AG04450 (cell line): ENCODE results near the gene SPATA31E1. TPM values are rescaled to one million over a fixed set of nuclear protein-coding genes. Genes with fewer than 3 reads are reported as not detected.
"Not testable (repeated sequence)": the region's sequence is repeated elsewhere in the genome, so short reads cannot be mapped to it uniquely, and the experiment has no call there.

Experiments used
- CTCF ChIA-PET: fragments of 300-600, 350-600 bp; formaldehyde crosslinking; extraction: SDS; loops from one replicate; lab custom pipeline; 2022; ENCODE audit warnings: antibody characterized with exemption, inconsistent platforms; lab: Charles Lee
- POLR2A ChIA-PET: fragments of 350-600 bp; formaldehyde crosslinking; extraction: SDS; loops from one replicate; lab custom pipeline; 2021; ENCODE audit warnings: antibody characterized with exemption, inconsistent platforms; lab: Yijun Ruan, JAX
- DNase-seq: peaks from one replicate; pipeline ENCODE4 v3.0.0-alpha.2; 2011; ENCODE audit warnings: low read depth, low spot score
- H3K27ac ChIP-seq: one replicate; pipeline ENCODE4 v1.5.1; 2012; ENCODE audit warnings: low read depth, low read length, control low read depth
- H3K27me3 ChIP-seq: one replicate; pipeline ENCODE4 v1.6.0; 2012; ENCODE audit warnings: low read length; ENCODE audit not compliant: control insufficient read depth, insufficient read depth
- H3K4me3 ChIP-seq: 2 replicates; pipeline ENCODE4 v1.5.1; 2011; ENCODE audit warnings: mild to moderate bottlenecking, low read depth, low read length, control low read depth
- H3K9me3 ChIP-seq: 2 replicates; pipeline ENCODE4 v1.5.1; 2012; ENCODE audit warnings: low read length; ENCODE audit not compliant: control insufficient read depth, insufficient read depth
- polyA plus RNA-seq: library from polyadenylated mRNA; depleted of rRNA; stranded (reverse); fragments of >200 nt; gene quantifications from 2 replicates; pipeline ENCODE4 v1.2.3, GENCODE V29; 2011
- TF ChIP-seq, protein P1 (sequence below): IDR thresholded peaks from 2 replicates; pipeline ENCODE4 v1.5.1; 2011; ENCODE audit warnings: low read depth, low read length, control low read depth, inconsistent platforms

SPATA31E1 gene
- polyA plus RNA-seq, 1 experiment, result 0.02 TPM

DNA sequence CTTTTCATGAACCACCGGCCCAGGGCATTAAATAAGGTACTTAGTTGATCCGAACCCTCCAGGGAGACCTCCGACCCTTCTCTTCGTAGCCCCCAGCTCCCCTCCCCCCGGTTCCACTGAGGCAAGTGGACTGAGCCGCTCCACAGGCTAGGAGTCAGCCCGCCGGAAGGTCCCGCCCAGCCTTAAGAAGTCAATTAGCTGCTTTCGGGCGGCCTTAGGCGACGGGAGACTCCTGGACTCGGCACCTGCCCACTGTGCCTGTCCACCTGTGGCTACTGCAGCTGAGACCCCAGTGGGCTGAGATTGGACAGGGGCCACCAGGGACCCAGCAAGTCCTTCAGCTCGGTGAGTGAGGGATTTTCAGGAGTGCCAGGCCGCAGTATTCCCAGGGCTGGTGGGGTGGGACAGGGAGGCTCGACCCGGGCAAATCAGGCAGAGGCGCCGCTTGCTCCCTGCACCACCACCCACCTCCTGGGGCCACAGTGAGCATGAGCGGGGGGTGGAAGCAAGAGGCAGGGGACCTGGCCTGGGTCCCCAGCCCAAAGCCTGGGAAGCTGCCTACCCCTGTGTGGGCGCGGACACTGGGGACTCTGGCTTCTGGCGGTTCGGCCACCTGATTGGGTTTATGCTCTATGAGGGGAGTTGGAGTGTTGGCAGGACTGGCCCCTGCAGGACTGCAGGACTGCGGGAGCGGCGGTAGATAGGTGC, 39.6 kb upstream of the SPATA31E1 start:
- POLR2A ChIA-PET, result no interaction called here
- no peak overlapping the region for H3K27ac ChIP-seq
- CTCF ChIA-PET, result no interaction called here
- TF ChIP-seq, protein P1, sequence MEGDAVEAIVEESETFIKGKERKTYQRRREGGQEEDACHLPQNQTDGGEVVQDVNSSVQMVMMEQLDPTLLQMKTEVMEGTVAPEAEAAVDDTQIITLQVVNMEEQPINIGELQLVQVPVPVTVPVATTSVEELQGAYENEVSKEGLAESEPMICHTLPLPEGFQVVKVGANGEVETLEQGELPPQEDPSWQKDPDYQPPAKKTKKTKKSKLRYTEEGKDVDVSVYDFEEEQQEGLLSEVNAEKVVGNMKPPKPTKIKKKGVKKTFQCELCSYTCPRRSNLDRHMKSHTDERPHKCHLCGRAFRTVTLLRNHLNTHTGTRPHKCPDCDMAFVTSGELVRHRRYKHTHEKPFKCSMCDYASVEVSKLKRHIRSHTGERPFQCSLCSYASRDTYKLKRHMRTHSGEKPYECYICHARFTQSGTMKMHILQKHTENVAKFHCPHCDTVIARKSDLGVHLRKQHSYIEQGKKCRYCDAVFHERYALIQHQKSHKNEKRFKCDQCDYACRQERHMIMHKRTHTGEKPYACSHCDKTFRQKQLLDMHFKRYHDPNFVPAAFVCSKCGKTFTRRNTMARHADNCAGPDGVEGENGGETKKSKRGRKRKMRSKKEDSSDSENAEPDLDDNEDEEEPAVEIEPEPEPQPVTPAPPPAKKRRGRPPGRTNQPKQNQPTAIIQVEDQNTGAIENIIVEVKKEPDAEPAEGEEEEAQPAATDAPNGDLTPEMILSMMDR, result no peak
- H3K9me3 ChIP-seq, result peaks cover 2% of the 10 kb centered on the region; the same call in 1 of the 2 replicates
- no peaks in the 10 kb centered on the region for H3K27me3 ChIP-seq
- no peak for DNase-seq
- no peak overlapping the region for H3K4me3 ChIP-seq

DNA sequence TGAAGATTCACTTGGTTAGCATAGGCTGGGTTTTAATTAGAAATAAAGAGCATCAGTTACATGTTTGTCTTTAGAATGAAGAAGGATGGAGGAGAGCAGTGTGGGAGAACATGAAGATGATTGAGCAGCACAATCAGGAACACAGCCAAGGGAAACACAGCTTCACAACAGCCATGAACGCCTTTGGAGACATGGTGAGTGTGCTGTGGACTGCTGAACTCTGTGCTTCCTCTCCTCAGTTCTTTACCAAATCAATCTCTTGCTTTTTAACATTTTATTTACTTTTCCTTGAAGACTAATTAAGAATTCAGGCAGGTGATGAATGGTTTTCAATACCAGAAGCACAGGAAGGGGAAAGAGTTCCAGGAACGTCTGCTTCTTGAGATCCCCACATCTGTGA, 38.2 kb upstream of the SPATA31E1 start:
- H3K27me3 ChIP-seq, result no peaks in the 10 kb centered on the region
- DNase-seq, result no peak
- TF ChIP-seq, protein P1, result no peak
- CTCF ChIA-PET, result no interaction called here
- H3K4me3 ChIP-seq, result no peak overlapping the region
- H3K9me3 ChIP-seq, result peaks cover 2% of the 10 kb centered on the region; the same call in 1 of the 2 replicates
- H3K27ac ChIP-seq, result no peak overlapping the region
- POLR2A ChIA-PET, result no interaction called here

DNA sequence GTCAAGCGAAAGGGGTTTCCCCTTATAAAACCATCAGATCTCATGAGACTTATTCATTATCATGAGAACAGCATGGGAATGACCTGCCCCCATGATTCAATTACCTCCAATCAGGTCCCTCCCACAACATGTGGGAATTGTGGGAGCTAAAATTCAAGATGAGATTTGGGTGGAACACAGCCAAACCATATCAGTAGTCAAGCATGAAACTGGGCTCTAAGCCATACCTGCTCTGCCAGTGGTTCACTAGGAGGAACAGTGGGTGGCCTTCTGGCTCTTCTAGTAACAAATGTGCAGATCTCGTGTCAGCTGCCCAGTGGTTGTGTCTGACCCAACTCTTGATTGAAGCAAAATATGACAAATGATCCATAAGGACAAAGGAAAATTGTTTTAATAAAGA, 34.9 kb upstream of the SPATA31E1 start:
- CTCF ChIA-PET, H3K27me3 ChIP-seq, POLR2A ChIA-PET, H3K4me3 ChIP-seq, H3K27ac ChIP-seq, H3K9me3 ChIP-seq, DNase-seq: not testable (repeated sequence)

DNA sequence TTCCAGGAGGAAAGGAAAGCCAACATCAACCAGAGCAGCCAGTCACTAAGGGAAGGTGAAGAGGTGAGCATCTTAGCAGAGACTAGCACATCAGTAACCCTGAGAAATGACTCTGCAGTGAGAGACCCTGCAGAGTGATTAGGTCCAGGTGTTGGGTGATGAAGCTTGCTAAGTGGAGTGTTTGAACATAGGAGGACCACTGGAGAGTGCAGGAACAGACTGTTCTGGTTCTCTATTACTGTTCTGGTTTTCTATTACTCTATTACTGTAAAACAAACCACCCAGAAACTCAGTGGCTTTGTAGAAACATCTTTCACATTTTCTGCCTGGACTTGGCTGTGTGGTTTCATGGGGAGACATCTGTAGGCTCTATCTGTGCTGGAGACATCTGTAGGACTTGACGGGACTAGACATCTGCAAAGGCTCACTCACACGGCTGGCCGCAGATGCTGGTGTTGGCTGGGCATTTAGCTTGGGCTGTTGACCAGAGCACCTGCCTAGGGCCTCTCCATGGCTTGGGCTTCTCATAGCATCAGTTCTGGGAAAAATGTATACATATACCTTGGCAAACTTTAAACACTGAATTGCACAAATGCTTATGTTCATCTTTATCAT, 33.4 kb upstream of the SPATA31E1 start:
- ChIA-PET CTCF (no interaction called here), POLR2A (no interaction called here)
- Histone ChIP-seq H3K4me3 (no peak overlapping the region), H3K27me3 (no peaks in the 10 kb centered on the region), H3K27ac (no peak overlapping the region), H3K9me3 (no peaks in the 10 kb centered on the region)
- no peak for DNase-seq
- TF ChIP-seq, protein P1, result no peak

DNA sequence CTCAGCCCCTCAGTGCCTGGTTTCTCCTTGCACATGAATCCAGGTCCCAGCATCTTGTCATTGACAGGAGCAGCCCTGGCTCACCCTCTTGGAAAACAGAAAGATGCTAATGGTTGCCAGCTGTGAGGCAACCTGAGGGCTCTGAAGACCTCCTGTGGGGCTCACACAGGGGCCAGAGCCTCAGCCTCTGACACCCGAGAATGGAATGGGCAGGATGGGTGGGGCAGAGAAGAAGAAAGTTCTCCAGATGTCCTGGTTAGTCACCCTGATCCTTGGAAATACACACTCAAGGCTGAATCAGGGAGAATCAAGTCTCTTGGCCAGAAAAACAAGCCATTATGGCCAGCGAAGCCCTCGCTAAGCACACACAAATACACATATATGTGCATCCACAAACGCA, 32.3 kb upstream of the SPATA31E1 start:
- DNase-seq, result peak; percentile 53
- H3K27ac ChIP-seq, result no peak overlapping the region
- no peaks in the 10 kb centered on the region for H3K9me3 ChIP-seq
- ChIA-PET POLR2A (no interaction called here), CTCF (interaction anchor here (0.6 kb wide), 1 partner anchor 12 kb away, joined by 3 read pairs; no protein-coding TSS in a partner anchor)
- H3K27me3 ChIP-seq, result no peaks in the 10 kb centered on the region
- H3K4me3 ChIP-seq, result no peak overlapping the region
- TF ChIP-seq, protein P1, result no peak

DNA sequence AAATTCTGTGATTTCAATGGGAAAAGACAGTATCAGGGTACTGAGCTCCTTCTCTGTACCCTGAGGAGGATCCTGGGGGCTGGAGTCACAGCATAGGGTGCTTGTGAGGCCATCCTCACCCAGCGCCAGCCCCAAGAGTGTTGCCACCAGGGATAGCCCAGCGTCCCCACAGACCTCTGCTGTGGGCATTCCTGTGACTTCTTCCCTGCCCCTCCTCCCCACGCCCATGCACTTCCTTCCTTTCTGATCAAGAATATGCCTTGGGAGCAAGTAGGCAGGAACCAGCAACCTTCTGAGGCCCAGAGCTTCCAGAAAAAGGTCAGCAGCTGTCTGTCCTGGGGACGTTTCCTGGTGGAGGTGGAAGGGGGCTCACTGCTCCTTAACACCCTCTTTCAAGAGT, 31.5 kb upstream of the SPATA31E1 start:
- POLR2A ChIA-PET, result not testable (repeated sequence)
- CTCF ChIA-PET, result interaction anchor here (0.6 kb wide), 1 partner anchor 11 kb away, joined by 3 read pairs; no protein-coding TSS in a partner anchor

More for the DNA sequence above, 31.5 kb upstream of the SPATA31E1 start:
- H3K4me3 ChIP-seq, H3K27me3 ChIP-seq, DNase-seq, H3K9me3 ChIP-seq, H3K27ac ChIP-seq: not testable (repeated sequence)
